GM19239 (cell line): ENCODE data around the gene ARHGAP9.
A peak's percentile ranks its signal among the peaks of the same experiment; 100 is the strongest.

Experiments
- DNase-seq: peaks from one replicate; pipeline ENCODE4 v3.0.0; 2011; ENCODE audit warnings: low spot score; ENCODE audit not compliant: insufficient read length
- FAIRE-seq: peaks from 2 replicates; lab custom pipeline; 2011; peaks lifted over from hg19 to GRCh38; lab: Jason Lieb, UNC

ARHGAP9 gene

DNA sequence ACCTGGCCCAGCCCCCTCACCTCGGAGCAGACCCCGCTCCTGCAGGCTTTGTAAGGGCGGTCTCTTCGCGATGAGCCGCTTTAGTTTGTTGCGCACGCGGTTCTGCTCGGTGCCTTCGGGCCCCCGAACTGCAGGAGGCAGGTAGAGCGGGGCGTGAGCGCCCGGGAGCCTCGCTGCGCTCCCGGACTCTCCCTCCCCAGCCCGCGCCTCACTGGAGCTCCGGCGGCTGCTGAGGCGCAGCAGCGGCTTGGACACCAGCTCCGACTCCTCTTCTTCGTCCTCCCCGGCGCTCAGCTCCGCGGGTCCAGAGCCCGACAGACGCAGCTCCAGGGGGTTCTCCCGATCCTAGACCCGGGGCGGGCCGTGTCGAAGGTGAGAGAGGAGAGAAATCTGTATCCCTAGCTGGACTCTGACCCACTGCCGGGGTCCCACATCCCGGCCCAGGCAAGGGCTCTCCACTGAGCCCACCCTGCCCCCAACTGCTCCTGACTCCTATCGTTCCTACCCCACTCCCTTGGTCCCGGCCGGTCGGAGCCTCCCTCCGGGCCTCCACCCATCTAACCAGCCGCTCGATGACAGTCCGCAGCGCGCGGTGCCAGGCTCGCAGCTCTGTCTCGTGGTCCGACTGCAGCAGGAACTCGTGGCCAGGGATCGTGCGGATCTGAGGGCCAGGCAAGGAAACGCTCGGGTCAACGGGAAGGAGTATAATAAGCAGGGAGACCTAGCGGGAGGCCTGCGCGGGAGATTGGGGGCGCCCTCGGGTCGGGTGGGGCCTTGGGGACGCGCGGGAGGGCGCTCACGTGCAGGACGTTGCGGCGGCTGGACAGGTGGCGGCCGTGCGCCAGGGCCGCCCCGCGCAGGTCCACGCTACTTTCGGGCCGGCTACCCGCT, 4.2 kb downstream of the ARHGAP9 start:
- no peak for DNase-seq

GRCh38 chr12:57474862-57475261, 4.8 kb downstream of the ARHGAP9 start:
- DNase-seq (no peak), FAIRE-seq (no peak)

More for the DNA sequence above, 4.2 kb downstream of the ARHGAP9 start:
- peak; percentile 14 for FAIRE-seq

DNA sequence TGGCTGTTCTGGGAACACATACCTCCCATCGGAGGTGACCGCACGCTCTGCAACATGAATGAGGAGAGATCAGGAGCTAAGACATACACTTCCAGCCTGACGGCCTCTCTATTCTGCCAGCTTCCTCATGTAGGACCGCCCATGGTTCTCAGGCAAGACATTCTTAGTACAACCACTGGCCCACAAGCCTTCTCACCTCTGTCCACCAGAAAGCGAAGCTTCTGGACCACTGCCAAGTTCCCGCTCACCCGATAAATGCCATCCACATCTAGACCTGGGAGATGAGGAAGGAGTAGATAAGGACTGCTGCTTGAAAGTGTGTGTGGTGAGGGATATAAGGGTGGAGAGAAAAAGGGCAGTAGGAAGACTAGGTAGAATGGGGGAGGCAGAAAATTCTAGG, 5.2 kb downstream of the ARHGAP9 start:
- DNase-seq (no peak), FAIRE-seq (no peak)

DNA sequence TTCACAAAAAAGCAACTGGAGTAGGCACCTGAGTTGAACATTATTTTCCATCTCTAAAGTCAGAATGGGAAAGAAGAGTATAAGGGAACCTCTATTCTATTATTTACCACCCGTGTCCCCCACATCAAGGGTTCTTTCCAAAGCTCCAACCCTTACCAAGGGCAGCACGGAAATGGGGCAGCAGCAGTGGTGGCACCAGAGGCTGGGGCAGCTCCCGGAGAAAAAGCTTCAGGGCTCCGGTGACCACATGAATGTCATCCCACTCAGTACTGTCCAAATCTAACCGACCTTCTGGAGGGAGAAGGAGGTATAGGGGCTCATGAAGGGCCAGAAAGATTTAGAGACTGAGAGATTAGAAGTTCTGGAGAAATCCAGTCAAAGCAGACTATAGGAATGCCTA, 5.8 kb downstream of the ARHGAP9 start:
- no peak for FAIRE-seq
- no peak for DNase-seq

GRCh38 chr12:57473392-57473791, 6.3 kb downstream of the ARHGAP9 start:
- FAIRE-seq: no peak
- DNase-seq: no peak

DNA sequence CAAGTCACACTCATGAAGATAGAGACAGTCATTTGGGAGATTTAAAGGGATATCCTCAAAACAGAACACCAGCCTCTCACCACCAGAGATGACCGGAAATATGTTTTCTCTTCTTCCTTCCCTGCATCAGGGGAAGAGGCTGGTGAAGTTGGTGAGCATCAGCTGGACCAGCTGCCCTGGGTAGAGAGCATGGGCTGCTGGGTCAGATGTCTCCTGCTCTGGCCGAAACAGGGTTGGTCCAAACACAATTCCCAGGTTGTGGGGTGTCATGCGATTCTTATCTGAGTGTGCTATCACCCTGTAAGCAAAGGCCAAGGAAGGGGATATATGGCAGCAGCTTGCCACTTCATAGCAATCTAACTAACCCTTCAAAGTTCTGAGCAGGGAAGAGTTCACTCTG, 7.3 kb downstream of the ARHGAP9 start:
- FAIRE-seq: no peak
- DNase-seq: no peak

- FAIRE-seq (no peak), DNase-seq (no peak)
These were observed 8.0 kb downstream of the ARHGAP9 start for GRCh38 chr12:57471661-57472060.

DNA sequence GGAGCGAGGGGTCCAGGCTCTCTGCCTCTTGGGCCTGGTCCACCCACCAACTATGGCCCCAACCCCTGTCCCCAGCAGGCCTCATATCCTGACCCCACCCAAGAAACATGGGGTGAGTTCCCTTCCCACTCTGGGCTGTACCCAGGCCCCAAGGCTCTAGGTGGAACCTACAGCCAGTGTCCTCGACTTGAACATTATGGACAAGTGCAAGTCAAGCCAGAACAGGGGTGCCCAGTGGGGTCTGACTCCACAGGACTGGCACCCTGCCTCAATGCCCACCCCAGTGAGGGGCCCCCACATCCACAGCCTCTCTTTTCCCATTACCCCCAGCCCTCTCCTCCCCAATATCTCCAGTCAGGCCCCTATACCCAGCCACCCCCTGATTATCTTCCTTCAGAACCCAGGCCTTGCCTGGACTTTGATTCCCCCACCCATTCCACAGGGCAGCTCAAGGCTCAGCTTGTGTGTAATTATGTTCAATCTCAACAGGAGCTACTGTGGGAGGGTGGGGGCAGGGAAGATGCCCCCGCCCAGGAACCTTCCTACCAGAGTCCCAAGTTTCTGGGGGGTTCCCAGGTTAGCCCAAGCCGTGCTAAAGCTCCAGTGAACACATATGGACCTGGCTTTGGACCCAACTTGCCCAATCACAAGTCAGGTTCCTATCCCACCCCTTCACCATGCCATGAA, 8.6 kb downstream of the ARHGAP9 start:
- DNase-seq: no peak
- no peak for FAIRE-seq

- no peak for DNase-seq
- no peak for FAIRE-seq
These were observed 9.2 kb downstream of the ARHGAP9 start for GRCh38 chr12:57470286-57470969.

DNA sequence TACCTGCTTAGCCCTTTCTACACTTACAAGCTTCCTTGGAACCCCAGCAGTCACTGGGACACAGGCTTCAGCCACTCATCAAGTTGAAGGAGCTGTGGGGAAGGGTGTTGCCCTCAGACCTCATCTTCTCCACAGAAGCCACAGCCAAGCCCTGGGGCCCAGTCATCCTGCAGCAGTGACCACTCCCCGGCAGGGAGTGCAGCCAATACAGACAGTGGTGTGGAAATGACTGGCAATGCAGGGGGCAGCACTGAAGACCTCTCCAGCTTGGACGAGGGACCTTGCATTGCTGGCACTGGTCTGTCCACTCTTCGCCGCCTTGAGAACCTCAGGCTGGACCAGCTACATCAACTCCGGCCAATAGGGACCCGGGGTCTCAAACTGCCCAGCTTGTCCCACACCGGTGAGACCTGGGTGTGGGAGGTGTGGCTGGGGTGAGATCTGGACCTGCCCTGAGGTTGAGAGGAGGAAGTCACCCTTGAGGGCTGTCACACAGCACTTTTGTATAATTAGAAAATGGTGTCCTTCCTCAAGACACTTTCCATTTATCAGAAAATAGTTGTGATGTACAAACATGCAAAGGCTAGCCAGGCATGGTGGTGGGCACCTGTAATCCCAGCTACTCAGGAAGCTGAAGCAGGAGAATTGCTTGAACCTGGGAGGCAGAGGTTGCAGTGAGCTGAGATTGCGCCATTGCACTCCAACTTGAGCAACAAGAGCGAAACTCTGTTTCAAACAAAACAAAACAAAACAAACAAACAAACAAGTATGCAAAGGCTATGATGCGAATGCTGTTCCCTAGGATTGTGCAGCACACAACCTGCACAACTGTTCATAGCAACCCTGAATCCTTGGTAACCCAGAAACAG, 10.1 kb downstream of the ARHGAP9 start:
- no peak for DNase-seq
- no peak for FAIRE-seq

DNA sequence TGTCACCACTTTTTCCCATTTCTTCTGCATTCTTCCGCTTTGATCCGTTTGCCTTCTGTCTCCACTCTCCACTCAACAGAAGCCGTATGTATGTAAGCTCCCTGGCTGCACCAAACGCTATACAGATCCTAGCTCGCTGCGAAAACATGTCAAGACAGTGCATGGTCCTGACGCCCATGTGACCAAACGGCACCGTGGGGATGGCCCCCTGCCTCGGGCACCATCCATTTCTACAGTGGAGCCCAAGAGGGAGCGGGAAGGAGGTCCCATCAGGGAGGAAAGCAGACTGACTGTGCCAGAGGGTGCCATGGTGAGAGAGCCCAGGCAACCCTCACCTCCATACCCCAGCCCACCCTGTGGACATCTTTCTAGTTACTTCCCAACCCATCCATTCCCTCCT, 11.8 kb downstream of the ARHGAP9 start:
- DNase-seq (no peak), FAIRE-seq (no peak)

DNA sequence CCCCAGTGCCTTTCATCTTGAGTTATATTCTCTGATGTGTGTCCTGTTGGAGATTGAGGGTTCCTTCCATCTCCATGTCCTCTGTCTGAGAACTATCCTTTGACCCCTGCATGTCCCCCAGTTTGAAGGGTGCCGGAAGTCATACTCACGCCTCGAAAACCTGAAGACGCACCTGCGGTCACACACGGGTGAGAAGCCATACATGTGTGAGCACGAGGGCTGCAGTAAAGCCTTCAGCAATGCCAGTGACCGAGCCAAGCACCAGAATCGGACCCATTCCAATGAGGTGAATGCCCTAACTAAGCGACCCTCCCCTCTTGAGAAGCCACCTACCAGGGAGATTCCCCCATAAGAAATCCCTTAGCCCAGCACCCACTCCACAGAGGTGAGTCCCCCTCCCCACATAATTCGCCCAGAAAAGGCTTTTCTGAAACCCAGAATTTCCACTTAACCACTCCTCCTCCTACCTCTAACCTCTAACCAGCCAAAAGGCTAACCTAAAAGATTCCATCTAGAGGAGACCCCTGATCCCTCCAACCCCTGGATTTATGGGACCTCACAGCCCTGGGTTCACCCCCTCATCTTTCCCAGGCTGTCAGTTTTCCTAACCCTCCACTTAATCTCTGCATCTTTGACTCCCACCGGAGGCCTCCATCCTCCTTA, 12.3 kb downstream of the ARHGAP9 start:
- no peak for FAIRE-seq

GRCh38 chr12:57465747-57466505, 13.7 kb downstream of the ARHGAP9 start:
- DNase-seq: no peak
- no peak for FAIRE-seq

More for the DNA sequence above, 12.3 kb downstream of the ARHGAP9 start:
- no peak for DNase-seq

DNA sequence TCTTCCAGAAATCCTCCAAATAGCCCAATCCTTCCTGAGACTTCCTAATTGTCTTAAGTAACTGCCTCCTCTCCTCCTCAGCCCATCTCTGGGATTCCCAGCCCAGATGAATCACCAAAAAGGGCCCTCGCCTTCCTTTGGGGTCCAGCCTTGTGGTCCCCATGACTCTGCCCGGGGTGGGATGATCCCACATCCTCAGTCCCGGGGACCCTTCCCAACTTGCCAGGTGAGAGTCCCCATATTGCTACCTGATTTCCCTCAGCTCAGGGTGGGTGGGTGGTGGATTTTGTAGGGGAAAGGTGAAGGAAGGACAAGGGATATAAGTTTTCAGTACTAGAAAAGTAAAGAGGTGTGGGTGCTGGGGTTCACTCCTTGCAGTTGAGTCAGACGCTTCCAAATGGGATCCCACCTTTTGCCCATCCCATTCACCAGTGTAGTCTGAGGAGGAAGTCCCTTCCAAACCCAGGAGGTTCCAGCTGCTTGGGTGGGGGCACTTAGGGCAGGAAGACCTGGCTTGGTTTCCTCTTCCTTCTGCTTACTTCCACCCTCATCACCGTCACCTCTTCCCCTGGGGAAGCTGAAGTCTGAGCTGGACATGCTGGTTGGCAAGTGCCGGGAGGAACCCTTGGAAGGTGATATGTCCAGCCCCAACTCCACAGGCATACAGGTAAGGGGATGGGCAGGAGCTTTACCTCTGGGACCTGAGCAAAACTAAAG, 14.5 kb downstream of the ARHGAP9 start:
- DNase-seq: no peak
- no peak for FAIRE-seq

DNA sequence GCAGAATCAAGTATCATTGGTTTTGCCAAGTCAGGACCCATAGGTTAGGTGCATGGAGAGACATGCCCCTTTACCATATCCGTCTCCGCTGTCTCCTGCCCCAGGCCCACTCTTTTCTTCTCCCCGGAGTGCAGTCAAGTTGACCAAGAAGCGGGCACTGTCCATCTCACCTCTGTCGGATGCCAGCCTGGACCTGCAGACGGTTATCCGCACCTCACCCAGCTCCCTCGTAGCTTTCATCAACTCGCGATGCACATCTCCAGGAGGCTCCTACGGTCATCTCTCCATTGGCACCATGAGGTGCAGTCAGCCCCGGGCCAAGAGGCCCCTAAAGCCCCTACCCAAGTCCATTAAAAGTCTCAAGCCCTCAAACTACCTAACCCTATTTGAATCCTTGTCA, 15.1 kb downstream of the ARHGAP9 start:
- DNase-seq (no peak), FAIRE-seq (no peak)

- FAIRE-seq (no peak), DNase-seq (no peak)
These were observed 16.8 kb downstream of the ARHGAP9 start for GRCh38 chr12:57462912-57463253.

DNA sequence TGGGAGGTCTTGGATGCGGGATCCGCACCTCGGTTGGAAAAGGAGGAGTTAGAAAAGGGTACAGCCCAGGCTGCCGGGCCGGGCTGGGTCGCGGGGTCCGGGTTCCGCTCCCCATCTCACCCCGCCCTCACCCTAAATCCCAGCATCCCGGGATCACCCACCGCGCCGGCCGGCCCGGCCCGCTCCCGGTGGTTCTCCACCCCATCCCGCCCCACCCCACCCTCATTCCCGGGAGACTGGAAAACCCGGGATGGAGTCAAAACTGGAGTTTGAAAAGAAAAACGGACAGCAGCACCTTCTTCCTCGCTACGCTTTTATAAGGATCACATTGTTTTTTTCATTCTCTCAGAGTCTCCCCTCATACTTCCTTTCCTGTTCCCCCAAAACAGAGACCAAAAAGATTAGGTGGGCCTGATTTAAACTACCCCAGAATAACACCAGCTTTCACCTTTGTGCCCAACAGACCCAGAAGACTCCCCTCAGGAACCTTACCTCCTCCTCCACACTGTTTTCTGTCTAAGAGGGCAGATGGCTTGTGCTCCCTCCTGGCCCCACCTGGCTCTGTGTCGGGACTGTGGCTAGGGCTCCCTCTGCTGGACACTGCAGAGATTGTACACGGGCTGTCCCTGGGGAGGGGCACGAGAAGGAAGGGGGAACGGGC, 17.3 kb downstream of the ARHGAP9 start:
- DNase-seq (peak; percentile 91), FAIRE-seq (peak; percentile 96)

- DNase-seq (no peak), FAIRE-seq (no peak)
These were observed 17.8 kb downstream of the ARHGAP9 start for GRCh38 chr12:57461917-57462250.
